Myocyte (in vitro differentiated cells): ENCODE results near the gene KLK1. TPM values are rescaled to one million over a fixed set of nuclear protein-coding genes. Genes with fewer than 3 reads are reported as not detected.

Experiments used
- DNase-seq: peaks from one replicate; pipeline ENCODE4 v3.0.0-alpha.2; 2012; ENCODE audit warnings: low read depth
- total RNA-seq: library from RNA; depleted of rRNA; stranded (reverse); fragments of >200 nt; gene quantifications from 2 replicates; pipeline ENCODE4 v1.2.3, GENCODE V29; 2014

The KLK1 gene
- total RNA-seq, 1 donor from 2014 or later, result not detected

DNA sequence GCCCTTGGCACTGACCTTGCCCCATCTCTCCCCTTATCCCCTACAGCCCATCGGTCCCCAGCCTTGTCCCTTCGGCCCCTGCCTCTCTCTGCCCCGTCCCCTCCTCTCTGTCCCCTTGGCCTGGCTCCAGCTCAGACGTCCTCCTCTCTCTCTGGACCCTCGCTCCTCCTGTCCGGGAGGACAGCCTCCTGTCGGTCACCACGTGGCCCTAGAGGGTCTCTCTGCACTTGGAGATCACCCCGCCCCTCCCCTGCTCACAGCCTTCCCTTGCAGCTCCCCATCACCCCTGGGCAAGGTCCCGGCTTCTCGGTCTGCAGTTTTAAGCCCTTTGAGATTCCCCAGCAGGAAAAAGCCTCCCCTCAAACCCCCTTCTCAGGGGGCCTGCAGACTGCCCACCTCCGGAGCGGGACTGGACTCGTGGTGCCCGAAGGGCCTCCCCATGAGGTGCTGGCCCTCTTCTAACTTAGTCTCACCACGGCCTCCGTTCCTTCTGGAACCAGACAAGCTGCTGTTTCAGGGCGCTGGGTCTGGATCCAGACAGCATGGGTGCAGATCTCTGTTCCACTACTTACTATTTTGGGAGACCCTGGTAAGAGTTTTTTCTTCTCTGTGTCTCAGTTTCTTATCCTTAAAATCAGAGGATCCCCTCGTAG lies 13.1 kb upstream of the KLK1 start:
- DNase-seq, result no peak

DNA sequence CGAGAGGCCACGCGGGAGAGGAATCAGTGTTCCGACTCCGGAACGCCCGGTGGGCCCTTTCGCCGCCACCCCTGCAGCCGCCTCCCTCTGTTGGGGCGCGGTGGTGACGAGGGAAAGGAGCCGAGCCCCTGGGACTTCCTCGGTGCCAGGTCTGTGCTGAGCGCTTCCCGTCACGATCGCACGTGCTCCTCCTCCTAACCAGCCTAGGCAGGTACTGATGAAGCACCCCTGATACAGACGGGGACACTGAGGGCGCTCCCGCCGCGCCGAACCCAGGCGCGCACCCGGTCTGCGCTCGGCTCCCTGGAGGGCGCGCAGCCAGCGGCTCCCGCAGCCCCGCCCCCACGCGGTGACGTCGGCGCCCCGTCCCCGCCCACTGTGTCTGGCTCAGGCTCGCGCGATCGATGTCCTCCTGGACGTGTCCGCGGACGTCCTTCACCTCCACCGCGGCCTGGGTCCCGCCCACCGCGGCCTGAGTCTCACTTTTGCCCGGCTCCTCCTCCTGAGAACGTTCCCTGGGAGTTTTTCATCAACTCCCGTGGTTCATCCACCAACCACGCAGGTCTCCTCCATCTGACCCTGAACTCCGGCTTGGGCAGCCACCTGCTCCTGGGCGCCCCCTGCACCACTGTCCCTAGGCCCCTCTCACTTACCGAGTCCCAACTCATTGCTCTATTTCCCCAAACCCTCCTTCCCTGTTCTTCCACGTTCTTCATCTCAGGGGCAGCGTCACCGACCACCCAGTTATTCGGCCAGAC lies 12.4 kb upstream of the KLK1 start:
- DNase-seq, result peak; percentile 29

- DNase-seq, result no peak
Measured at GRCh38 chr19:50835103-50835784, 11.7 kb upstream of the KLK1 start.

GRCh38 chr19:50833802-50834167 lies 10.2 kb upstream of the KLK1 start:
- no peak for DNase-seq

DNA sequence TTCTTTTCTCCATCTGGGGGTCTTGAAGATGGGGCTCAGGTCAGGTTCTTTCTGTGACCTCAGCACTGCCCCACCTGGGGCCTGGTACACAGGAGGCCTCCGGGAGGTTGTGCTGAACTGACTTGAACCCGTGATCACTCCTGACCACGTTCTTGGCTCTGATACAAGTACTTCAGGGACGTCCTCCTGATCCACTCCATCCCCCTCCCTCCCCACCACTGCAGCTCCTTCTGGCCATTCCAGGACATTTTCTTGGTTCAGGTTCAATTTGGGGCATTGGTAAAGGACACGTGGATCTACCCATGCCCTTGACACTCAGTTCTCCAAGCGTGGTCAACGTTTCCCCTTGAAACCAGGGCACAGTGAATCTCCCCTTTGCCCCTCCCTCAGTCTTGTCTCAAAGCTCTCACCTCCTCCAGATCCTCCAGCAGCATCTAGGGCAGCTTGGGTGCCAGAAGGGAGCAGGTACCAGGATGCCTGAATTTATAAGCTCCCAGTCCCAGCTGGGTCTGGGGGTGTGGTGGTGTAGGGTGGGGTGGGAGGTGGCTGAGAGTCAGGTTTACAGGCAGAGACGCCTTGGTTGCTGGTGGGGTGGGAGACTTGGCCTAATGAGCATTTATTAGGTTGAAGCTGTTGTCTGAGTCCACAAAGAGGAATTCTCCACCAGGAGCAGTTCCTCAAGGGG lies 9.7 kb upstream of the KLK1 start, which contains the start of gene KLK15:
TSS of gene KLK15 (minus strand) at position 458 of the 685 bp plus-strand sequence. CDS start 2,082 bp downstream, outside the sequence.
- DNase-seq, result no peak

GRCh38 chr19:50832666-50833065 lies 9.1 kb upstream of the KLK1 start:
- no peak for DNase-seq

DNA sequence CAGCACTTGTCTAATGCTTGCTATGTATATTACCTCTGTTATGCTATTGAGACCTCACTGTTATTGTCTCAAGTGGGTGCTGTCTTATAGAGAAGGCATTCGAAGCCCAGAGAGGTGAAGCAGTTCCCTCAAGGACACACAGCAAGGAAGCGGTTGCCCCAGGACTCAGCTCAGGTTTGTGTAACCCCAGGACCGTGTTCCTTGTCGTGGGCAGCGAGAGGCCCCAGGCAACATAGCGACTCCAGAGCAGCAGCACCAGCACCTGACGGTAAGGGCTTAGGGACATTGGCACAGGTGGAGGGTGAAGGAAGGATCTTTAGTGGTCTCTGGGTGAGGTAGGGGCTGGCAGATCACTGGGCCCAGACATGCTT lies 7.4 kb upstream of the KLK1 start:
- no peak for DNase-seq

DNA sequence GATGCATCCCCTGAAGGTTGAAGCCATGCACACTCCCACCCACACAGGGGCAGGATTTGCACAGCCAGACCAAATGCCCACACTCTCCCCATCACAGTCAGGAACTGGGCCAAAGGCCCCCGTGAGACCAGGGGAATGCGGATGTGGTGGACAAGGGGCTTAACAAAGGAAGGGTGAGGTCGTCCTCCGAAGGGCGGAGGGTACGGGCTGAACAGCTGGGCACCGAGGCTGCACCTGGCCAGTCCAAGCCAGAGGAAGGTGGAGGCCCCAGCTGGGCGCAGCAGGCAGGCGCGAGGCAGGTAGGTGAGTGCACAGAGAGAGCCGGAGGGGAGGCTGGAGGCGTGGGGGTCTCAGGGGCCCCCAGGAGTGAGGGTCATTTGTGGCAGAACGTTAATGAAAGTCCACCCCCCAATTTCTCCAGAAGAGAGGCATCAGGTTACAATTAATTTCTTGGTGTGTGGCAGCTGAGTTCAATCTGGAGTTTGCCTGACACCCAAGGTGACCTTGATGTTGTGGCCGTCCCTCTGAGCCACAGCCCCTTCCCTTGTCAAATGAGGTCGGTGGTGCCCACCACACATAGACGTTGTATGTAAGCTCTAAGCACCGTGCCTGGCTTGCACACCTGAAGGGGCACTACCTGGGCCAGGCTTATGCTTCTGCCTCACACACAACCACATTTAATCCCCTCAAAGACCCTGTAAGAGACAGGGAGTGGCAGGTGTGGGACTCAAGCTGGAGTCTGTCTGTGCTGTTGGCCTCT lies 6.9 kb upstream of the KLK1 start:
- no peak for DNase-seq

GRCh38 chr19:50829801-50830200 lies 6.2 kb upstream of the KLK1 start:
- DNase-seq, result no peak

DNA sequence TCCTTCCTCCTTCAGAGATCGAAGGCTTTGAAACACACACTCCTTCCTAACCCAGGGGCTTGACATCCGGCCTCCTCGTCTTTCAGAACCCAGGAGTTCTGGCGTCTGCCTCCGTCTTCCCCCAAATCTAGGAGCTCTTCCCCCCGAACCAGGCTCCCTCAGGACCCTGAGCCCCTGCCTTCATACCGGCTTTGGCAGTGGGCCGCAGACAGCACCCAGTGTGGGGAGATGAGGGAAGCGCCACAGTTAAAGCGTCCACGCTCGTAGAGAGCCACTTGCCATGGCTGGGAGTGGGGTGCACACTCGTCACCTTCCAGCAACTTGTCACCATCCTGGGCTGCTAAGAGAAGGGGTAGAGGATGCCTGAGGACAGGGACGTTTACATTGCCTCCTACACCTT lies 3.9 kb upstream of the KLK1 start:
- DNase-seq, result no peak

DNA sequence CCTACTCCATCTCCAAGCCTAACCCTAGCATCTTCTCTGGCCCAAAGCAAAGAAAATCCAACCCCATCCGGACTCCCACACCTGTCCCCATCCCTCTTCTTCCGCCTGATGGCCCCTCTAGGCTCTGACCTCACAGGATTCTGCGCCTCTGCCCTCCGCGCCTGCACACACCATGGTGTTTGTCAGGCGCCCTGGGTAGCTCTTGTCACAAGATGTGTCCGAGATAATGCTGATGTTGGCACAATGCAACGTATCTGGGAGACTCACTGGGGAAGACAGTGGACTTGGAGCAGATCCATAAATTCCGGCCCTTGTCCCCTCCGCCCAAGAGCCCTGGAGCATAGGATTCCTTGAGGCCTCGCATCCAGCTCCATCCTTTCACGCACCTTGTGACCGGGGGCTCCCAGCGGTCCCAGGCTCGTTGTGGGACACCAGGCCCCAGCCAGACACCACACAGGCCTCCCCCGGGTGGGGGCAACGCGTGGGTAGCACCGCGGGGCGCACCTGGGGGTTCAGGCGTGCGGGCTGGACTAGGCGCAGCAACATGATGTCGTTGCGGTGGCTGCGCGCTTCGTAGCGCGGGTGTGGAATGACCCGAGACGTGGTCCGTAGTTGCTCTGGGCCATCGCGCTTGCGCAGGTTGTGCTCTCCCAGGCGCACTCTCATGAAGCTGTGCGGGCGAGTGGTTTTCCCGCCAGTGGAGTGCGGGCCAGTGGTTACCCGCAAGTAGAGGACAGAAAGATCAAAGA lies 3.1 kb upstream of the KLK1 start:
- DNase-seq, result no peak

DNA sequence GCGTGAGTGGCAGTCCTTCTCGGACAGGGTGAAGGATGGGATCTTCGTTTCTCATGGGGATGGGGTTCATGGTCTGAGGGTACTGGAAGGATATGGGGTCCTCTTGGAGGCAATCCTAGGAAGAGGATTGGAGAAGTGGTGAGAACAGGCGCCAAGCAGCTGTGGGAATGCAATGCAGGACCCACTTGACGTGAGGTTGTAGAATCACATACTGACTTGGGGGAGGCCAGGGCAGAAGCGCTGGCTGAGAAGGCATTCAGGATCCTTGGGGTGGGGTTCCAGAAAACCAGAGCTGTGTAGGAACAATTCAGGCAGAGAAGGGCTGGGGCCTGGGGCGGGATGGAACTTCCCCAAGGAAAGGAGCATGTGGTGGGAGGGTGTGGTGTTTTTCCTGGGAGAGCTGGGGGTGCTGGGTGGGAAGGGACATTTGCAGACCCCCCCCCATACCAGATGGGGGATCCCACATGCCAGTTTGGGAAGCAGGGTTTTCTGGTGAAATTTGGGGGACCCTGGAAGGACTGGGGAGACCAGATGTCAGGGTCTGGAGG lies 852 bp downstream of the KLK1 start:
- DNase-seq, result no peak

DNA sequence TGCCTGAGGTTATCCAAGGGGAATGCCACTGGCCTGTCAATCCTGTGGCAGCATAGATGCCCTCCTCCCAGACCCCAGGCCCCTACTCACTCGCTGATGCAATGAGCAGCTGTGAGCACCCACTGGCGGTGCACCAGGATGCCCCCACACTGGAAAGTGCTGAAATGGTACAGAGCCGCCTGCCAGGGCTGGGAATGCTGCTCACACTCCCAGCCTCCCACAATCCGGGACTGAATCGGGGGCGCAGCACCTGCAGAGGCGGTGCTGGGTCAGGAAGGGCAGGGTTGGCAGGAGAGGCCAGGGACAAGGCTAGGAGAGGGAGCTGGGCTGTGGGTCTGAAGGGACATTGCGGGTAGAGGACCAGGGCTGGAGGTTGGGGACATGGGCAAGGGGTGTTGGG lies 2.0 kb downstream of the KLK1 start:
- DNase-seq, result no peak

DNA sequence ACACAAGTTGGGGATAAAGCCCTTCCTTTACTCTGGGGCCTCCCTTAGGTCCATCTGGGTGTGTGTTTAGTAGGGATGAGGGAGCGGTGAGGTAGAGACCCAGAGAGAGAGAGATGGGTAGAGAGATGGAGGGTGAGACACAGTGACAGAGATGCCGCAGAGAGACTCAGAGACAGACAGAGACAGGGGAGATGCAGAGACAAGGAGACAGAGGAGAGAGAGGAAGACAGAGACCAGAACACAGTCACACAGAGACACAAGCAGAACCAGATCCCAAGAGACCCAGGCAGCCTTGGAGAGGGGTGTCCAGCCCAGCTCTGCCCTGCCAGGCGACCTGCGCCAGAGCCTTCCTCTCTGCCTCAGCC lies 2.4 kb downstream of the KLK1 start:
- DNase-seq, result no peak

DNA sequence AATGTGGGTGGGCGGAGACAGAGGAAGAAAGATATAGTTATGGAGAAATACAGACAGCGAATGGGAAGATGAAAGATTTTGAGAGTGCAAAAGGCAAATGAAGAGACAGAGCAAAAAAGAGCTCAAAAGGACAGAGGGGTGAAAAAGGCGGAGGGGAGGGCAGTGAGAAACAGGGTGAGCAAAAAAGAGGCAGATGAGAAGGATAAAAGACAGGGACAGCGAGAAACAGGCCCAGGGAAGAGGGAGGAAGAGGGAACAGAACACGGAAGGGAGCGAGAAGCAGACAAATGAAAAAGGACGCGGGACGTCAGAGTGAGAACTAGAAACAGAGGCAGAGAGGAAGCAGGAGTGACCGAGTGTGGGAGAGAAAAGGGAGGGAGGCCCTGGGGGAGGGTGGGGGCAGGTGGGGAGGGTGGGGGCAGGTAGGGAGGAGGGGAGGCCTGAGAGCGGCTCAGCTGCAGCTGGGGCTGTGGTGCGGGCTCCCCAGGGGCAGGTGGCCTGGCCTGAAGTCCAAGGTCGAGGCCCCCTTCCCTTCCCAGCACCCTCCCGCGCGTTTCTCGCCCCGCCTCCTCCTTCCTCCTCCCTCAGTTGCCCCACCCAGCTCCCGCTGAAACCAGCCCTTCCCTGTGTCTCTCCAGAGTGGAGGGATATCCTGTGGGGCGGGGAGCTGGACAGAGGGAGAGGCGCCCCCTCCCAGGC lies 2.9 kb downstream of the KLK1 start:
- DNase-seq, result no peak

GRCh38 chr19:50820086-50820485 lies 3.5 kb downstream of the KLK1 start:
- no peak for DNase-seq

DNA sequence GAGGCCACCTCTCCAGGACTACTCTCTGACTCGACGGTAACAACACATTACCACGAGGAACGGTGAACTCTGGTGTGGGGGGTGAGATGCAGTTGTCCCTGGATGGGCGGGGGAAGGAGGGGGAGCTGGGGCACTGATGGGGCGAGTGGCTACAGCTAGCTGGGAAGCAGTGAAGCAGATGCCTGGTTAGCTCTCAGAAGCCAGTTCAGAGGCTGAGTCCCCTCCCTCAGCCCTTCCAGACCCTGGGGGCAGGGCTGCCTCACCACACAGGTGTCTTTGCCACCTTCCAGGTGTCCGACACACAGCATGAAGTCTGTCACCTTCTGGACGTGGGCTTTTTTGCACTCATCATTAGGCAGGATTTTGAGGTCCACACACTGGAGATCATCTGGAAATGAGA lies 4.0 kb downstream of the KLK1 start:
- DNase-seq, result no peak

DNA sequence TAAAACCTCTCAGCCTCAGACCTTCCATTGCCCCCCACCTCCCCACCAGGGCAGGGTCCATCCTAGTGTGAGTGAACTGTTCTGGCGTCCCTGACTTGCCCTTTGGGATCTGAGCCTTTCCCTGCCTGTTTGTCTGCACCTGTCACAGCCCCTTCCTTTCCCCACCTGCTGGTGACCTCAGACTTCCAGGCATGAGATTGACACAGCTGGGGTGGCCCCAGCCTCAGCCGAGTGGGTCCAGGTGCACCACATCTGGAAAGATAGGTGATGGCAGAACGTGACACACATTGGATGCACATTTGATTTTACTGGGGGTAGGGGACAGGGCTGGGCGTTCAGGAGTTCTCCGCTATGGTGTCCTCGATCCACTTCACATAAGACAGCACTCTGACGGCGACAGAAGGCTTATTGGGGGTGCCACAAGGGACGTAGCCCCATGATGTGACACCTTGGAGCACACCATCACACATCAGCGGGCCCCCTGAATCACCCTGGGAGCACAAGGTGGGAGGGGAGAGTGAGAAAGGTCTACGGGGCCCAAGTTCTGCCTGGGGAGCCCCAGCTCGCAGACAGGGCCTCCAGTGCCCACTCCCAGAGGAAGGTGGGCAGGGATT lies 4.6 kb downstream of the KLK1 start:
- no peak for DNase-seq
